Mesenchymal stem cell (in vitro differentiated cells and primary cell): ENCODE measurements around the gene SMYD2.

Source experiments
- DNase-seq: peaks from one replicate; pipeline ENCODE4 v3.0.0-alpha.2; 2013
- H2AFZ ChIP-seq: one replicate; pipeline ENCODE4 v1.6.1; 2013; ENCODE audit warnings: low read depth, mild to moderate bottlenecking, control low read depth, inconsistent platforms, low read length, moderate library complexity
- H2AK5ac ChIP-seq: 2 replicates; pipeline ENCODE4 v1.6.1; 2013; ENCODE audit warnings: low read length, moderate library complexity, mild to moderate bottlenecking, inconsistent platforms; ENCODE audit not compliant: severe bottlenecking
- H2BK120ac ChIP-seq: one replicate; pipeline ENCODE4 v1.6.1; 2013; ENCODE audit warnings: low read depth, mild to moderate bottlenecking, inconsistent platforms, low read length, moderate library complexity
- H2BK12ac ChIP-seq, 2 experiments: one replicate each; pipeline ENCODE4 v1.6.1; 2013; ENCODE audit warnings: inconsistent platforms in 2 of 2, low read length in 2 of 2, mild to moderate bottlenecking in 2 of 2, moderate library complexity in 2 of 2, control low read depth in 1 of 2
- H2BK15ac ChIP-seq: one replicate; pipeline ENCODE4 v1.6.1; 2013; ENCODE audit warnings: mild to moderate bottlenecking, low read depth, inconsistent platforms; ENCODE audit not compliant: poor library complexity, severe bottlenecking
- H2BK5ac ChIP-seq: 2 replicates; pipeline ENCODE4 v1.6.1; 2013; ENCODE audit warnings: low read depth, mild to moderate bottlenecking, low read length, control low read depth, inconsistent platforms; ENCODE audit not compliant: poor library complexity, severe bottlenecking
- H3K14ac ChIP-seq, 2 experiments: one replicate each; pipeline ENCODE4 v1.6.1; 2013; ENCODE audit warnings: inconsistent platforms in 2 of 2, low read length in 2 of 2, control low read depth in 1 of 2, mild to moderate bottlenecking in 1 of 2, moderate library complexity in 1 of 2
- H3K18ac ChIP-seq, 2 experiments: one replicate each; pipeline ENCODE4 v1.6.1; 2013; ENCODE audit warnings: inconsistent platforms in 2 of 2, low read length in 2 of 2, control low read depth in 1 of 2, low read depth in 1 of 2, mild to moderate bottlenecking in 1 of 2
- H3K23ac ChIP-seq, 2 experiments: one replicate each; pipeline ENCODE4 v1.6.1; 2013; ENCODE audit warnings: inconsistent platforms in 2 of 2, low read length in 2 of 2, mild to moderate bottlenecking in 2 of 2, moderate library complexity in 2 of 2, control low read depth in 1 of 2
- H3K27ac ChIP-seq: 2 replicates; pipeline ENCODE4 v1.5.1; 2013; ENCODE audit warnings: mild to moderate bottlenecking, moderate library complexity, low read length, control low read depth, inconsistent platforms; ENCODE audit not compliant: poor library complexity, severe bottlenecking
- H3K27me3 ChIP-seq, 2 experiments: 2 replicates each; pipeline versions ENCODE4 v1.6.1 to v1.7.0; 2013; ENCODE audit warnings: low read length in 2 of 2, mild to moderate bottlenecking in 2 of 2, moderate library complexity in 2 of 2, control low read depth in 1 of 2, inconsistent platforms in 1 of 2; ENCODE audit not compliant: control insufficient read depth in 1 of 2, insufficient read depth in 1 of 2
- H3K36me3 ChIP-seq, 2 experiments: 2 replicates each; pipeline versions ENCODE4 v1.6.1 to v1.7.0; 2013; ENCODE audit warnings: low read length in 2 of 2, control low read depth in 1 of 2, inconsistent platforms in 1 of 2, low read depth in 1 of 2, mild to moderate bottlenecking in 1 of 2; ENCODE audit not compliant: insufficient read depth in 2 of 2, control insufficient read depth in 1 of 2
- H3K4ac ChIP-seq, 2 experiments: one replicate each; pipeline ENCODE4 v1.6.1; 2013; ENCODE audit warnings: inconsistent platforms in 2 of 2, low read length in 2 of 2, mild to moderate bottlenecking in 2 of 2, moderate library complexity in 2 of 2, control low read depth in 1 of 2, low read depth in 1 of 2
- H3K4me1 ChIP-seq: 2 replicates; pipeline ENCODE4 v1.6.1; 2013; ENCODE audit warnings: low read depth, low read length, control low read depth; ENCODE audit not compliant: control insufficient read depth, insufficient read depth
- H3K4me2 ChIP-seq: 2 replicates; pipeline ENCODE4 v1.6.1; 2013; ENCODE audit warnings: low read length, mild to moderate bottlenecking, inconsistent platforms; ENCODE audit not compliant: poor library complexity, severe bottlenecking
- H3K4me3 ChIP-seq, 2 experiments: 2 replicates each; pipeline versions ENCODE4 v1.5.1 to v1.7.0; 2013; ENCODE audit warnings: low read length in 2 of 2, mild to moderate bottlenecking in 2 of 2, control low read depth in 1 of 2, low read depth in 1 of 2; ENCODE audit not compliant: insufficient read depth in 1 of 2
- H3K79me1 ChIP-seq: replicated peaks from 2 replicates; pipeline ENCODE4 v1.6.1; 2013; ENCODE audit warnings: mild to moderate bottlenecking, control low read depth, low read length, inconsistent platforms; ENCODE audit not compliant: poor library complexity, severe bottlenecking
- H3K9ac ChIP-seq: 2 replicates; pipeline ENCODE4 v1.7.0; 2013; ENCODE audit warnings: mild to moderate bottlenecking, low read length, moderate library complexity
- H3K9me3 ChIP-seq: 2 replicates; pipeline ENCODE4 v1.7.0; 2013; ENCODE audit warnings: mild to moderate bottlenecking, low read length; ENCODE audit not compliant: control insufficient read depth
- H4K8ac ChIP-seq: one replicate; pipeline ENCODE4 v1.6.1; 2013; ENCODE audit warnings: inconsistent platforms, mild to moderate bottlenecking, low read length, moderate library complexity
- H4K91ac ChIP-seq: one replicate; pipeline ENCODE4 v1.6.1; 2013; ENCODE audit warnings: mild to moderate bottlenecking, low read length, inconsistent platforms
- WGBS: methylation state at CpG from one replicate; pipeline ENCODE4 v1.1.7; 2013; ENCODE audit warnings: mixed read lengths; 5-methylcytosine and 5-hydroxymethylcytosine counted together

The SMYD2 gene

DNA sequence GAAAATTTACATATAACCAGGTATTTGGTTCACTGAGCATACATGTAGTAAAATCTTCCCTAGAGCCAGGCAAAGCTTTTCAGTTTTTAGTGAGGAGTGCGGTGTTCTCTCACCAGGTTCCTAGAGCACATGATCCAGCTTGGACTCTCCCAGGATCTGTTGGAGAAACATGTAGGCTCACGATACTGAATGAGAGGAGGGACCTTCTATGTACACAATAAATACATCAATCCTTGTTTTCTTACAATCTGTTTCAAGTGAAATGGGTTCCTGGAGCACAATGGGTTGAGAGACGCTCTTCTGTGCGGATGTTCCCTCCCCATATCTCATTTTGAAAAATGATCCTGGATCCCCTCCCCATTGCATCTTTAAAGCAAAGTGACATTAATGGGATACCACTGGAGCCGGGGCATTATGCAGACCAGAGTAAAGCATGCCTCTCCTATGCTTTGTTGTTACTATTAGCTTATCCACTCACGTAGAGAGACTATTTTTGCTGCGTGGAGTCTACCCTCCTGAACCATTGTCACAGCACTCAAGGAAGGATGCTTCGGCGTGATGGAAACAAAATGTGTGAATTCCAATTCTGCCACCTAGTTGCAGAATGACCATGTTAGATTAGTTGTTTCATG, 19.3 kb downstream of the SMYD2 start:
- H2AK5ac ChIP-seq: no peak overlapping the region
- no peaks in the 10 kb centered on the region for H3K9me3 ChIP-seq
- H4K8ac ChIP-seq: no peak overlapping the region
- 99% methylated on average over 7 of the region's 9 CpGs for WGBS
- no peaks in the 10 kb centered on the region for H3K27me3 ChIP-seq
- H2BK120ac ChIP-seq: no peak overlapping the region
- no peak overlapping the region for H3K18ac ChIP-seq
- H3K4ac ChIP-seq: no peak overlapping the region
- H4K91ac ChIP-seq: no peak overlapping the region
- H3K14ac ChIP-seq: no peak overlapping the region
- H2BK12ac ChIP-seq: no peak overlapping the region
- peaks cover 0 to 5% of the 10 kb centered on the region in 2 experiments for H3K36me3 ChIP-seq
- no peak overlapping the region for H2BK5ac ChIP-seq
- no peak overlapping the region for H3K9ac ChIP-seq
- peaks cover 6% of the 10 kb centered on the region for H3K4me1 ChIP-seq
- H3K23ac ChIP-seq: no peak overlapping the region
- no peak for DNase-seq
- no peak overlapping the region for H2BK15ac ChIP-seq
- H3K4me2 ChIP-seq: no peak overlapping the region
- no peak overlapping the region for H3K27ac ChIP-seq
- H3K4me3 ChIP-seq: no peak overlapping the region
- H3K79me1 ChIP-seq: peaks cover 28% of the 10 kb centered on the region
- no peak overlapping the region for H2AFZ ChIP-seq

DNA sequence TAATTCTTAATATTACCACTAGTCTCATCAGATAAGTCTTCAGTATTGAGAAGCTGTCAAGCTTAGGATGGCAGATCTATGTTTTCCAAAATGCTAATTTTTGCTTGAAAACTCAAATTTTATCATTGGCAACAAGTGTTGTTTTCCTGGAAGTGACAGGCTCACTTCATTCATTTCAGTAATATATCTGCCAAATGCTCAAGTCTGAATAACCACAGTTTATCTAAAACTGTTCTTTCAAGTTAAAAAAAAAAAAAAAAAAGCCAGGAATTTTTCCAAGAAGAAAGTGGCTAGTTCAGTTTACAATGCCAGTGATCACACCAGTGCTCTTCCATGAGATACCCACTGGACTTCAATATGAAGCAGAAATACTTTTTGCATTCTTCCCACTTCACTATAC, 20.6 kb downstream of the SMYD2 start:
- no peak overlapping the region for H3K4me3 ChIP-seq
- H3K18ac ChIP-seq: no peak overlapping the region
- H2BK120ac ChIP-seq: no peak overlapping the region
- H4K91ac ChIP-seq: no peak overlapping the region
- no peaks in the 10 kb centered on the region for H3K9me3 ChIP-seq
- H2BK12ac ChIP-seq: no peak overlapping the region
- peaks cover 0 to 8% of the 10 kb centered on the region in 2 experiments for H3K36me3 ChIP-seq
- no peak overlapping the region for H2AK5ac ChIP-seq
- H2AFZ ChIP-seq: no peak overlapping the region
- H3K23ac ChIP-seq: no peak overlapping the region
- no peak overlapping the region for H3K4ac ChIP-seq
- H2BK15ac ChIP-seq: no peak overlapping the region
- H3K14ac ChIP-seq: no peak overlapping the region
- H3K27me3 ChIP-seq: no peaks in the 10 kb centered on the region
- H3K4me1 ChIP-seq: peaks cover 3% of the 10 kb centered on the region
- H3K4me2 ChIP-seq: no peak overlapping the region
- H3K9ac ChIP-seq: no peak overlapping the region
- no peak overlapping the region for H2BK5ac ChIP-seq
- H4K8ac ChIP-seq: no peak overlapping the region
- no peak for DNase-seq
- peaks cover 36% of the 10 kb centered on the region for H3K79me1 ChIP-seq
- no peak overlapping the region for H3K27ac ChIP-seq

DNA sequence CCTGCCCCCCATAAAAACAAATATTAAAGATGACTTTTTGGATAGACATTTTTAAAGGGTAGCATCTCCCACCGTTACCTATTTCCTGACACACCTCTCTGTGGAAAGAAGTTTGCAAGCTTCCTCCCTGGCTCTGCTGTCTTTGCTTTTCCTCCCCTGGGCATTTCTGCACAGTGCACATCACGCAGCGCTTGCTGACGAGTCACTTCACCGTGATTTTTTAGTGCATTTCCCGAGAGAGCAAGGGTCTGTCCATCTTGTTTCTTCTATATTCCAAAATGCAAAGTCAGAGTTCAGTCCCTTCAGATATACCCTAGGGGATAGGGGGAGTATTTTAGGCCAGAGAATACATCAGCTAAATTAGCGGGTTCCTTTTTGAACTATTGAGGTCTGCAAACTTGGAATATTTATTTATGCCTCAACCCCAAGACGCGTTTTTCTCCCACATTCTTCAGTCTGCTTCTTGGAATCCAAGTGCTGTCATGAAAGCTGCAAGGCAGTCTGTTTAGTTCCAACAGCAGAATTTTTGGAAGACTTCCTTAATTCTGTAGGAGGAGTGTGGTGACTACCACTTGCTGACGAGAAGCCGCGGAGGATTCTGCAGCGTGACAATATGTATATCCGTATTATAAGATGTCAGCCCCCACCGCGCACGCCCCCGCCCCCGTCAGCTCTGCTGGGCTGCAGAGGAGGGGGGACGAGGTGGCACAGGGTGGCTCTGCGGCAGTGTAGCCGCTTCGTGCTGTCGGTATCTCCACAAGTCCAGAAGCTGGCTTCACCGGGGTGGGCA, 22.4 kb downstream of the SMYD2 start:
- peaks cover 0 to 8% of the 10 kb centered on the region in 2 experiments for H3K36me3 ChIP-seq
- DNase-seq: no peak
- no peak overlapping the region for H3K27ac ChIP-seq
- H3K4me1 ChIP-seq: peaks cover 3% of the 10 kb centered on the region
- H3K23ac ChIP-seq: no peak overlapping the region
- no peak overlapping the region for H2AK5ac ChIP-seq
- no peaks in the 10 kb centered on the region for H3K27me3 ChIP-seq
- H3K9me3 ChIP-seq: no peaks in the 10 kb centered on the region
- WGBS: 79% methylated on average over 25 of the region's 25 CpGs
- H2BK12ac ChIP-seq: no peak overlapping the region
- H3K4me3 ChIP-seq: peak overlapping the region in 1 of 2 experiments; percentile 67
- peak overlapping the region; percentile 36 for H2BK15ac ChIP-seq
- H4K8ac ChIP-seq: no peak overlapping the region
- H3K79me1 ChIP-seq: peaks cover 45% of the 10 kb centered on the region
- H3K14ac ChIP-seq: no peak overlapping the region
- peak overlapping the region; percentile 42 for H3K9ac ChIP-seq
- H4K91ac ChIP-seq: no peak overlapping the region
- no peak overlapping the region for H2BK5ac ChIP-seq
- no peak overlapping the region for H3K18ac ChIP-seq
- H3K4me2 ChIP-seq: no peak overlapping the region
- H2BK120ac ChIP-seq: no peak overlapping the region
- no peak overlapping the region for H3K4ac ChIP-seq
- H2AFZ ChIP-seq: no peak overlapping the region

DNA sequence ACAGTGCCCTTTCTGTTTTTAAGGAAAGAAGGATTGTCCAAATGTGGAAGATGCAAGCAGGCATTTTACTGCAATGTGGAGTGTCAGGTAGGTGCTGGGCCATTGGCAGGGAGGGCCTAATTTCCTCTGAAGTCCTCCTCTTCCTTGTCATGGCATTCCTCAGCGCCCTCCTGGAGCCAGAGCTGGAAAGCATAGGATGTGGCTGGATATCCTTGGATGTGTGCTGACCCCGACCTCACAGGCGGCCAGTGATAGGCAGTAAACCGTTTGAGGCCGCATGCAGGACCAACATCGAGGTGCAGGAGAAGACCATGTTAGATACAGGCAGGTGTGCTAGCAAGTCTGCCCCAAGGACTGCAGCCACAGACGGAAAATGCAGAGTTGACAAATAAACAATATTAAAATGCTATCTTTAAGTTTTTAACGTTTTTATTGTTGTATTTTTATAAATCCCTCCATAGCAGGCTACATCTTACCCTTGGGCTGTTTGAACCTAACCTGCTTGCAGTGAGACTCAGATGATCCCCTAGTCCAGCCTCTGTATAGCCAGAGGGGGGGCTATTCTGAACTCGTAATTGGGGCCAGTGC, 24.3 kb downstream of the SMYD2 start:
- H2BK12ac ChIP-seq: no peak overlapping the region
- no peak overlapping the region for H4K91ac ChIP-seq
- no peak overlapping the region for H3K4me2 ChIP-seq
- no peak overlapping the region for H3K14ac ChIP-seq
- H3K79me1 ChIP-seq: peaks cover 46% of the 10 kb centered on the region
- no peak overlapping the region for H3K18ac ChIP-seq
- peaks cover 2% of the 10 kb centered on the region for H3K4me1 ChIP-seq
- no peak for DNase-seq
- no peak overlapping the region for H2BK15ac ChIP-seq
- no peak overlapping the region for H3K9ac ChIP-seq
- no peak overlapping the region for H2AK5ac ChIP-seq
- no peak overlapping the region for H2AFZ ChIP-seq
- H4K8ac ChIP-seq: no peak overlapping the region
- H3K9me3 ChIP-seq: no peaks in the 10 kb centered on the region
- WGBS: 89% methylated on average over 8 of the region's 9 CpGs
- no peak overlapping the region for H3K4ac ChIP-seq
- no peak overlapping the region for H2BK120ac ChIP-seq
- no peaks in the 10 kb centered on the region for H3K27me3 ChIP-seq
- H3K23ac ChIP-seq: no peak overlapping the region
- no peak overlapping the region for H3K27ac ChIP-seq
- H3K36me3 ChIP-seq: peaks cover 0 to 8% of the 10 kb centered on the region in 2 experiments
- no peak overlapping the region for H3K4me3 ChIP-seq
- H2BK5ac ChIP-seq: no peak overlapping the region
